C1 segment of cervical spinal cord (tissue), 14 donors: ENCODE measurements around the gene FAM174B.
"Not testable (repeated sequence)": the region's sequence is repeated elsewhere in the genome, so short reads cannot be mapped to it uniquely, and the experiment has no call there.

ENCODE experiments used
- DNase-seq, 14 donors: peaks; one replicate each; lab custom pipeline; 2025; lab: John Stamatoyannopoulos, UW

FAM174B gene

GRCh38 chr15:92619145-92620101 is 36.2 kb downstream of the FAM174B start:
- no peak for DNase-seq

- DNase-seq: no peak
Measured at GRCh38 chr15:92617549-92618520, 37.7 kb downstream of the FAM174B start.

DNA sequence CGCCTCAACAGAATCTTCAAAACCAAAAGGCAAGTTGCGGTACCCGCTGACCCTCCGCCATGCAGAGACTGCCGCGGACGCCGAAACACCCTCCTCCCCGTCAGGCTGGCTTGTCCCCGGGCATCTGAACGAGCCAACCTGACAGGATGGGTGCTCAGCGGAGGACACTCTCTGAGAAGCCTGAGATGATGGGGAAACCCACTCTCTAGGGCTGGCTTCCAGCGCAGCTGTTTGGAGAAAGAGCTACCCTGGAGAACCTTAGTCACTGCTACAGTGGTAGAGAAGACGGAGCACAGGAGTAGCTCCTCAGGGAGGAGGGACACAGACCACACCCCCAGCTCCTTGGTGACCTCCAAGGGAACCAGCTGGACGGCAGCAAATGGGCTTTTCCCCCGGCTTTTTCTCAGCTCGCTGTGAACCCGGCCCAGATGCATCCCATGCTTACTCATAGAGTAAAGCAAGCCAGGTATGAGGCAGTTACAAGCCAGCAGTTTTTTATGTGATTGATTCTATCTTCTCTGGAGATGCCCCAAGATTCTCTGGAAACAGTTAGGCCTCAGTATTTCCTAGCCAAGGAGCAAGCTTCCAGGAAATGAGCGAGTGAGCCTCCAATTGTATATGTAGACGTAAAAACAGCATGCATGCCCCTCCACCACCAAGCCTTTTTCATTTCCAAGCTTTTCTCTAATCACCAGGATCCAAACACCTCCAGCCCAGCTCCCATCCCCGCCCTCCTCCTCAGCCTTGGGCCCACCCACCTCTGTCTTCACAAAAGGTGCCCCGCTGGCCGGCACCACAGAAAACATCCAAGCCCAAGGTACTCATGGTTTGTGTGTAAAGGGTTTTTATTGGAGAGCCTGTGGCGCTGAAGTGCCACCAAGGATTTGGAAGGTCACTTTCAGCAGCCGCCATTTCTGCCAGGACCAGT is 38.7 kb downstream of the FAM174B start:
- DNase-seq: no peak

DNA sequence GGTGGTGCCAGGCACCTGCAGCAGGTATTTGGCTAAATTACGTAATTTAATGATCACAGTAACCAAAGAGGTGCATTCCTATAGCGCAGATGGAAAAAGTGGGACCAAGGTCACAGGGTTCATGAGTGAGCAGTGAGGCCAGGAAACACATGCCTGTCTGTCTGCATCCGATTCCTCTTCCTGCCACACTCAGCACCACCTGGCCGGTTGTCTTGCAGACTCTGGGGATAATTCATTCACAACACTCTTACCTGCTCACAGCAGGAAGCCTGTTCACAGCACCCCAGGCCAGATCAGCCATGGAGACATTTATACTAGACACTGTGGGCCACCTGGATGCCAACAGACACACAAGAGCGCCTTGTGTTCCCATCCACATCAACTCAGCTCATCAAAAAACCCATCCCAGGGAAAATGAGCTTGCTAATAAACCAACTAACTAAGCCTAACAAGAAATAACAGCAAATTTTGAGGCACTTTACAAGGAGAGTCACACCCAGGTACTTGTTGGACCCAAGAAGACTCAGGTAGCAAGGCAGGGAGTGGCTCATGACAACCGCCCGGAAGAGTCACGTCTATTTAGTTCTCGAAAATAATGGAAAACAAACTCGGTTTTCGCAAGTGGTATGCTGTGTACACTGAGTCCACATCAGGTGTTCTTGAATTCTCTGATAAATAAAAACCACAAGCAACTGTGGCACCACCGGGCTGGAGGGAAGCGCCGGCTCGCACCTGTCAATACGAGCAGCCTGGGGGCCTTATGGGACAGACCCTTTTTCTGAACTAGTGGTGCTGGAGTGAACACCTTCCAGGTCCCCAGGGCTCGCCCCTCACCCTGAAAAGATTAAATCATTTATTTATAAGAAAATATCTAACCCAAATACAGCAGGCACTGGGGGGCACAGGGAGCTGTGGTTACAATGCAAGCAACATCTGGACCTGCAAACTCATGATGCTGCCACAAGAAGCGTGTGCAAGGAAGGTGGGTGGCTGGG is 40.5 kb downstream of the FAM174B start:
- no peak for DNase-seq

DNA sequence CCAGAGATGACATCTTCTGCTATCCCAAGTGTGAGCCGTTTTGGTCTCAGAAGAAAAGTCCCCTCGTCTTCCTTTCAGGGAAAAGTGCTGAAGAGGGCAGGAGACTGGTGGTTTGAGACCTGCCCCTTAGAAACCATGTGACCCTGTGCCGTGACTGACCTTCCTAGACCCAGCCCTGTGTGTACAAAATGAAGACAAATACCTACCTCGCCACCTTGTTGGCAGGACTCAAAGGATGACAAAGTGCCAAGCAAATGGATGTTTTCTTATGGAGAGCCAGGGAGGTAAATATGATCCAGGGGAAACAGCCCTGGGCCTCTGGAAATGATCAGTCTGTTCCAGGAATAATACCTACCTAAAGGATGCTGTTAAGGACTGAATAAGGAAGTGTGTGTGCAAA is 41.3 kb downstream of the FAM174B start:
- DNase-seq: no peak

DNA sequence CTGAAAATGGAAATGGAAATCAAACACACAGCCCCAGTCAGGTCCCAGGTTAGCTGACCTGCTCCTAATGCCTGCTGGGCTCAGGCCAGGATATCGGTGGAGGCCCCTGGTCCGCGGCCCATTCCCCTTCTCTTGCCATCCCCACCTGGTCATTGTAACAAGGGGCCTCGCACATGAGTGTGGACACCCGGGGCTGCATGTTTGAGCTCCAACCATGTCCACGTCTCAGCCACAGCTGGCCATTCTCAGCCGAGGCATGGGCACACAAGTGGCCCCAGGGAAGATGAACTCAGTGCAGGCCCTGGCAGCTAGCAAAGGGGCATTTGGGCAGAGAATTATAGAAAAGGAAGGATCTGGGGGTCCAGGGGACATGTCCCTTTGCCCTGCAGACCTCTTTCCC is 41.7 kb downstream of the FAM174B start:
- no peak for DNase-seq

DNA sequence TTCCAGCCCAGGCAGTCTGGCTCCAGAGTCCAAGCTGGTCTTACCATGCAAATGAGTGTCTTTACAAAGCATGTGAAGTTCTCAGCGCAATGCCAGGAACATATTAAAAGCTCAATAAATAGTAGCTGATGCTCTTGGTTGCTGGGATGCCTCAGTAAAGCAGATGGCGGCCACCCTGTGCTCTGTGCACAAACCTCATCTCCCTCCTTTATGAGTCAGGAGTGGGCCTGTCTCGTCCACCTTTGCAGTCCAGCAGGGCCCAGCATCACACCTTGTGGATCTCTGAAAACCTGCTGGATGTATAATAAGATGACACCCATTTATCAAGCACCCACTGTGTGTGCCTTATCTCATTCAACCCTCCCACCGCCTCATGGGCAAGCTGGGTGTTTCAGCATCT is 42.7 kb downstream of the FAM174B start:
- DNase-seq: no peak

GRCh38 chr15:92611995-92612745 is 43.4 kb downstream of the FAM174B start:
- DNase-seq: peak in 5 of 14 donors; percentile 5 to 29 (median 20)

DNA sequence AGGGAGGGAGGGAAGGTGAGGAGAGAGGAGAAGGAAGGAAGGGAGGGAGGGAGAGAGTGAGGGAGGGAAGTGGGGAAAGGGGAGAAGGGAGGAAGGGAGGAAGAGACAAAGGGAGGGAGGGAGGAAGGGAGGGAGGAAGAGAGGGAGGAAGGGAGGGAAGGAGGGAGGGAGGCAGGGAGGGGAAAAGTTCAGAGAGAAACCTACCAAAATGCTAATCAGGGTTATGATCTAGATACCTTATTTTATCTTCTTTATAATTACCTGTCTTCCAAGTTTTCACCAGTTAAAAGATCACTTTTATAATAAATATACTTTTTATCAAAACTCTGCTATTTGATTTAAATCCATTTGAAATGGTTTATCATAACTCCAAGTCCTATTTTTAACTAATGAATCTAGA is 44.4 kb downstream of the FAM174B start:
- no peak for DNase-seq

DNA sequence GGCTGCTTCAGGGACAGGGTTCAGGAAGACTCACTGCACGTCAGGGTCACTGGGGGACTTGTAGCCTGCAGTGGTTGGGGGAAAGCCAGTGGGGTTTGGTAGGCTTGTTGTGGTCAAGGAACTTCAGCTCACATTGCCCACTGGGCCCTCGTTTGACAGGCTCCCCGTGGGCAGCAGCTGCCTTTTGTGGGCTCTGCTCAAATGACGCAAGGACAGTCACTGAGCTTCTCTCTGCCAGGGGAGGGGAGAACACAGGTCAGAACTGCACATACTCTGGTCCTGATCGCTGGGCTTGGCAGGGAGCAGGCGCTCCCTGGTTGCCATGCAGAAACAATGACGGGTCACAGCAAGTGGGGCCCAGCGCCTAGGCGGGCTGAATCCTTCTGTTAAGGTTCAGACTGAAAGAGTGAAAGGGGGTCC is 45.5 kb downstream of the FAM174B start:
- no peak for DNase-seq

DNA sequence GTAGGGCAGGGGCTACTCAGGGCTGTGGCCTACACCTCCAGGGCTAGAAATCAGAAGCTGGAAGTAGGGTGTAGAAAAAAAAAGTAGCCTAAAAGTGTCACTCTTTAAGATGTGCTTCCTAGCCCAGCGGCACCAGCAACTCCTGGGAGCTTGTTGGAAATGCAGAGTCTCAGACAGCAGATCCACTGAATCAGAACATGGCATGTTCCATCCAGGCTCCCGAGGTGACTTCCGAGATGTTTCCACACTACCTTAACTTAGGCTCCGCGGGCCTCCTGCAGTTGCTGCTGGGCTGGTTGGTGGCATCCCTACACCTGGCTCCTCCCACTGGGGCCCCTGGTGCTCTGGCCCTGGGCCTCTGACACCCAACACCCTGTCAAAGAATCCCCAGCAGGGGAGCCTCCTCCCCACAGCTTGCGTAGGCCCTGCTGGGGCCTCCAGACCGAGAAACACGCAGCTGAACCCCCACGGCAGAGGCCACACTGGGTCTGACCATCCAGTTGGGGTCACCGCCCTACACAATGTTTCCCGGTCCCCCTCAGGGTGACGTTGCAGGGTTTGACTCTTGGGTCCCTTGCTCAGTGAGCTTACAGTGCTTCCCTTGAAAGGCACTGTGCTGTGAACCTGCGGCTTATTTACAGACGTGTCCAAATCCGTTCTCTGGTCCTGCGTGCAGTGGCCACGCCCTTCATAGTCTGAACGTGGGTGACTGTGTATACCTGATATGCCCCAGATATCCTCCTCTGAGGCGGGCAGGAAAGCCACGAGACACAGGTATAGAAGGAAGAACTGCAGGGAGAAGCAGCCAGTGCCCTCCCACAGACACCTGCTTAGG is 46.5 kb downstream of the FAM174B start:
- DNase-seq: no peak

- not testable (repeated sequence) for DNase-seq
Measured at GRCh38 chr15:92606836-92607150, 48.8 kb downstream of the FAM174B start.

- no peak for DNase-seq
Measured at GRCh38 chr15:92606126-92606835, 49.3 kb downstream of the FAM174B start.

DNA sequence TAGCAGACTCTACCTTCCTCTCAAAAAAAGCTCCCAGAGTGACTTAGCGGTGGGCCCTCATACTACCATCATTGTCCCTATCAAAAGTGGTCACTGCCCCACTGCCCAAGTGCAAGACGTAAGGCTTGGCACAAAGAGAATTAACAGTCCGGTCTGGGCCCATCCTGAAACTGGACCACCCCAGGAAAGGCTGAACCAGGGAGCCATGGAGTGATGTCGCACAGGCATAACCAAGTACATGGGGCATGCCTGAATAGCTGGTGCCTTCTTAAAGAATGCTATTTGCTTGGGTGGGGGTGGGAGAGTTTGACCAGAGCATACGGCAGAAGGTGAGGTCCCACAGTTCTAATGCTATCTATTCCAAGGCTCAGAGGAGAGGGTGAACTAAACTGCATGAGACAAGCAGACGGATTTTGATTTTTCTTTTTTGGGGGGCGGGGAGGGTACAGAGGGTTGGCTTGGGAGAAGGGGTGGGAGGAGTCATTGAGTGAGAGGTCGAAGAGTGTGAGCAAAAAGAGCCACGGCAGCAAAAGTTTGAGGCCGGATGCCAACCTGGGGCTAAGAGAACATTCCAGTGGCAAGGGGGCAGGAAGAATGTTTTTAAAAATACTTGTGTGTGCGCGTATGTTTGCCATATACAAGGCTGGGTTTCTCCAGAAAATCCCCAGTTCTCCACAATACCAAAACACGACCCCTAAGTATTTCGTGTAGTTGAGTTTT is 50.2 kb downstream of the FAM174B start:
- DNase-seq: no peak

- no peak for DNase-seq
Measured at GRCh38 chr15:92603743-92604470, 51.7 kb downstream of the FAM174B start.

- no peak for DNase-seq
Measured at GRCh38 chr15:92603278-92603677, 52.3 kb downstream of the FAM174B start.

DNA sequence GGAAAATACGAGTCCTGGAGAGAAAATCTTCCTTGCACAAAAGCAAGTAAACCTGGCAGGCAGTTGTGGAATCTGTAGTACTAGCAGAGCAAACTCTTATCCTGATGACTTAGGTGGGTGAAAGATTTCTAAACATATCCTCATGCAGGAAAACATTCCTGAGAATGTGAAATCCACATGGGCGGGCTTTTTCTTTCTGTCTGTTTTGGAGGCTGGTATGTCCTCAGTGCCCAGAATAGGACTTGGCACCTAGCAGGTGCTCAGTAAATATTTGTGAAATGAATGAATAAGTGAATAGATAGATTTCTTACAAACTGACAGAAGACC is 53.3 kb downstream of the FAM174B start:
- no peak for DNase-seq
